Measurements from ENCODE around the gene ALB.

GRCh38 chr4:73376251-73376650, 27.8 kb upstream of the ALB start:
- TF ChIP-seq POLR2A (IDR thresholded peaks at IDR 0.05; ENCODE audit: low read length) (no peak), GATA1 (IDR thresholded peaks at IDR 0.05; ENCODE audit: low read depth, low read length) (no peak)
